Activated T-cell treated with anti-CD3 and anti-CD28 coated beads, Interleukin-2, amount 50 U/mL, for 48 hours (primary cell): ENCODE data around the gene CLCN1.

Source experiments
- DNase-seq, 2 experiments: peaks; one replicate each; pipeline ENCODE4 v3.0.0-alpha.2; 2020

CLCN1 gene

GRCh38 chr7:143341842-143342241, 25.9 kb downstream of the CLCN1 start:
- DNase-seq, result no peak

- DNase-seq, result no peak
These were observed 27.7 kb downstream of the CLCN1 start for GRCh38 chr7:143343596-143343995.

- DNase-seq, result peak; percentile 73 to 81
These were observed 29.6 kb downstream of the CLCN1 start for GRCh38 chr7:143345428-143345900.

- DNase-seq, result no peak
These were observed 30.1 kb downstream of the CLCN1 start for GRCh38 chr7:143346018-143346417.

GRCh38 chr7:143347950-143348349, 32.0 kb downstream of the CLCN1 start:
- no peak for DNase-seq

- no peak for DNase-seq
These were observed 35.1 kb downstream of the CLCN1 start for GRCh38 chr7:143351060-143351459.

- DNase-seq, result no peak
These were observed 35.7 kb downstream of the CLCN1 start for GRCh38 chr7:143351574-143351973.

GRCh38 chr7:143352531-143353002, 36.7 kb downstream of the CLCN1 start:
- no peak for DNase-seq

GRCh38 chr7:143354376-143354775, 38.5 kb downstream of the CLCN1 start:
- no peak for DNase-seq

- no peak for DNase-seq
These were observed 39.1 kb downstream of the CLCN1 start for GRCh38 chr7:143354965-143355364.

- no peak for DNase-seq
These were observed 39.8 kb downstream of the CLCN1 start for GRCh38 chr7:143355450-143356385.

- no peak for DNase-seq
These were observed 40.6 kb downstream of the CLCN1 start for GRCh38 chr7:143356414-143357050.

- DNase-seq, result no peak
These were observed 42.7 kb downstream of the CLCN1 start for GRCh38 chr7:143358626-143359025.

GRCh38 chr7:143359771-143360353, 44.0 kb downstream of the CLCN1 start:
- no peak for DNase-seq

- DNase-seq, result no peak
These were observed 45.1 kb downstream of the CLCN1 start for GRCh38 chr7:143360788-143361551.

- DNase-seq, result no peak
These were observed 45.7 kb downstream of the CLCN1 start for GRCh38 chr7:143361552-143362130.

- DNase-seq, result peak; percentile 47 to 54
These were observed 46.5 kb downstream of the CLCN1 start, which contains the start of gene FAM131B for GRCh38 chr7:143362131-143363015. Gene FAM131B, minus strand, starts transcription at chr7:143362713. Its CDS starts 110 bp downstream, at chr7:143362603.

GRCh38 chr7:143363016-143363937, 47.4 kb downstream of the CLCN1 start:
- DNase-seq, result no peak

GRCh38 chr7:143367972-143368371, 52.1 kb downstream of the CLCN1 start:
- DNase-seq, result no peak

GRCh38 chr7:143368387-143368786, 52.5 kb downstream of the CLCN1 start:
- DNase-seq, result no peak
